Measurements from ENCODE around the gene PIGV.

PIGV gene

DNA sequence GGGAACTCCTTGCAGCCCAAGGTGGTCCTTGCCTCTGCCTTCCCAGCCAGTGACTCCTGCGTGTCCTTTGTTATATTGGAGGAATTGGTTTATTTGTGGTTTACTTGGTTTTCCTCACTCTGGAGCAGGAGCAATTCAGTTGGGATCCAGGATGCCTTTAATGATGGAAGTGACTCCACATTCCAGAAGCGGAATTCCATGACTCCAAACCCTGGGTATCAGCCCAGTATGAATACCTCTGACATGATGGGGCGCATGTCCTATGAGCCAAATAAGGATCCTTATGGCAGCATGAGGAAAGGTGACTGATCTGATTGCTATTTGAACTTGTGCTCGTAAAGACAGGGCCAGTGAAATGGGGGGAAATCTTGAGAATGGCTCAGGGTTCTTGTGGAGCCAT lies 15.1 kb upstream of the PIGV start:
- no peak for DNase-seq (ENCODE audit: low read depth, low spot score)

DNA sequence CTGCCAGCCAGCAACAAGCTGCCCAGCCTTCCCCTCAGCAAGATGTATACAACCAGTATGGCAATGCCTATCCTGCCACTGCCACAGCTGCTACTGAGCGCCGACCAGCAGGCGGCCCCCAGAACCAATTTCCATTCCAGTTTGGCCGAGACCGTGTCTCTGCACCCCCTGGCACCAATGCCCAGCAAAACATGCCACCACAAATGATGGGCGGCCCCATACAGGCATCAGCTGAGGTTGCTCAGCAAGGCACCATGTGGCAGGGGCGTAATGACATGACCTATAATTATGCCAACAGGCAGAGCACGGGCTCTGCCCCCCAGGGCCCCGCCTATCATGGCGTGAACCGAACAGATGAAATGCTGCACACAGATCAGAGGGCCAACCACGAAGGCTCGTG lies 13.3 kb upstream of the PIGV start:
- DNase-seq (ENCODE audit: low read depth, low spot score), result no peak

DNA sequence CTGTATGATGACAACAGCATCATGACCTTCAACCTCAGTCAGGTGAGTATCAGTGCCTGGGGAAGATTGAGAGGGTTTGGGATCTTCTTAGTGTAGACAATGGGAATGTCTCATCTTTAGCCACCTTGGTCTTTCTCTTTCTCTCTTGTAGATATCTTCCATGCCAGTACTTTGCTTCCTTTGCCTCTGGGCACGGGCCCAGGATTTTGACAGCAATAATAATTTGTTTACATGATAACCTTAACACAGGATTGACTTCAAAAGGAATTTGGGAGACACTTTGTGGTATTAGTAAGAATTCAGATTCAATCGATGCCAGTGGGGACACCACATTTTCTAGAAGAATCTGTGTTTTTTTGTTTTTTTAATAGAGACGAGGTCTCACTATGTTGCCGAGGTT lies 12.1 kb upstream of the PIGV start:
- DNase-seq (ENCODE audit: low read depth, low spot score), result no peak

DNA sequence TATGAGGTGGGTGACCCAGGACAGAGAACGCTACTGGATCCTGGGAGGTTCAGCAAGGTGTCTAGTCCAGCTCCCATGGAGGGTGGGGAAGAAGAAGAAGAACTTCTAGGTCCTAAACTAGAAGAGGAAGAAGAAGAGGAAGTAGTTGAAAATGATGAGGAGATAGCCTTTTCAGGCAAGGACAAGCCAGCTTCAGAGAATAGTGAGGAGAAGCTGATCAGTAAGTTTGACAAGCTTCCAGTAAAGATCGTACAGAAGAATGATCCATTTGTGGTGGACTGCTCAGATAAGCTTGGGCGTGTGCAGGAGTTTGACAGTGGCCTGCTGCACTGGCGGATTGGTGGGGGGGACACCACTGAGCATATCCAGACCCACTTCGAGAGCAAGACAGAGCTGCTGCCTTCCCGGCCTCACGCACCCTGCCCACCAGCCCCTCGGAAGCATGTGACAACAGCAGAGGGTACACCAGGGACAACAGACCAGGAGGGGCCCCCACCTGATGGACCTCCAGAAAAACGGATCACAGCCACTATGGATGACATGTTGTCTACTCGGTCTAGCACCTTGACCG lies 8.6 kb upstream of the PIGV start:
- no peak for DNase-seq (ENCODE audit: low read depth, low spot score)

DNA sequence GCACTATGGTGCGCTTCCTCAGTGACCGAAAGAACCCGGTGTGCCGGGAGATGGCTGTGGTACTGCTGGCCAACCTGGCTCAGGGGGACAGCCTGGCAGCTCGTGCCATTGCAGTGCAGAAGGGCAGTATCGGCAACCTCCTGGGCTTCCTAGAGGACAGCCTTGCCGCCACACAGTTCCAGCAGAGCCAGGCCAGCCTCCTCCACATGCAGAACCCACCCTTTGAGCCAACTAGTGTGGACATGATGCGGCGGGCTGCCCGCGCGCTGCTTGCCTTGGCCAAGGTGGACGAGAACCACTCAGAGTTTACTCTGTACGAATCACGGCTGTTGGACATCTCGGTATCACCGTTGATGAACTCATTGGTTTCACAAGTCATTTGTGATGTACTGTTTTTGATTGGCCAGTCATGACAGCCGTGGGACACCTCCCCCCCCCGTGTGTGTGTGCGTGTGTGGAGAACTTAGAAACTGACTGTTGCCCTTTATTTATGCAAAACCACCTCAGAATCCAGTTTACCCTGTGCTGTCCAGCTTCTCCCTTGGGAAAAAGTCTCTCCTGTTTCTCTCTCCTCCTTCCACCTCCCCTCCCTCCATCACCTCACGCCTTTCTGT lies 7.3 kb upstream of the PIGV start:
- DNase-seq (ENCODE audit: low read depth, low spot score), result no peak

DNA sequence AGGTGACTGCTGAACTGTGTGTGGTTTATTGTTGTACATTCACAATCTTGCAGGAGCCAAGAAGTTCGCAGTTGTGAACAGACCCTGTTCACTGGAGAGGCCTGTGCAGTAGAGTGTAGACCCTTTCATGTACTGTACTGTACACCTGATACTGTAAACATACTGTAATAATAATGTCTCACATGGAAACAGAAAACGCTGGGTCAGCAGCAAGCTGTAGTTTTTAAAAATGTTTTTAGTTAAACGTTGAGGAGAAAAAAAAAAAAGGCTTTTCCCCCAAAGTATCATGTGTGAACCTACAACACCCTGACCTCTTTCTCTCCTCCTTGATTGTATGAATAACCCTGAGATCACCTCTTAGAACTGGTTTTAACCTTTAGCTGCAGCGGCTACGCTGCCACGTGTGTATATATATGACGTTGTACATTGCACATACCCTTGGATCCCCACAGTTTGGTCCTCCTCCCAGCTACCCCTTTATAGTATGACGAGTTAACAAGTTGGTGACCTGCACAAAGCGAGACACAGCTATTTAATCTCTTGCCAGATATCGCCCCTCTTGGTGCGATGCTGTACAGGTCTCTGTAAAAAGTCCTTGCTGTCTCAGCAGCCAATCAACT lies 6.4 kb upstream of the PIGV start:
- DNase-seq (ENCODE audit: low read depth, low spot score), result no peak

DNA sequence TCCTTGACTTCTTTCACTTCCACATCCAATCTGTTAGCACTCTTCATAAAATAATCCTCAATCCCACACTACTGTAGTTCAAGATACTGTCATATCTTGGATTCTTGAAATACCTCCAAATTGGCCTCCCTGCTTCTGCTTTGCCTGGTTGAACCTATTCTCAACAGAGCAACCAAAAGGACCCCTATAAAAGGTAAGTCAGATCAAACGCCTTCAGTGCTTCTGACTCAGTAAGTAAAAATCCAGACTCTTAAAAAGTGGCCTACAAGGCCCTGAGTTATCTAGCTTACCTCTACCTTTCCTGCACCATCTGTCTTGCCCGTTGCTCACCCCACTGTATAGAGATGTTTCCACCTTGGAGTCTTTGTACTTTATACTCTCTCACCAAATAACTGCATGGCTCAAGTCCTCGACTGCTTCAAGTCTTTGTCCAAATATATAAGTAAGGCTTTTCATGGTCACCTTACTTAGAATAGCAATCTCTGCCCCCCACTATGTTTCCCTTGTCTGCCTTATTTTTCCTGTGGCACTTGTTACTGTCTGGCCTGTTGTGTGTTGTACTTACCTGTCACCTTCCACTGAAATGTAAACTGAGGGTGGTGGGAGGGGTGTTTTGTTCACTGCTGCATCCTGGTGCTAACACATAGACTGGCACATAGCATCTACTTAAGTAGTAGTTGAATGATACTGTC lies 5.1 kb upstream of the PIGV start:
- DNase-seq (ENCODE audit: low read depth, low spot score), result no peak

DNA sequence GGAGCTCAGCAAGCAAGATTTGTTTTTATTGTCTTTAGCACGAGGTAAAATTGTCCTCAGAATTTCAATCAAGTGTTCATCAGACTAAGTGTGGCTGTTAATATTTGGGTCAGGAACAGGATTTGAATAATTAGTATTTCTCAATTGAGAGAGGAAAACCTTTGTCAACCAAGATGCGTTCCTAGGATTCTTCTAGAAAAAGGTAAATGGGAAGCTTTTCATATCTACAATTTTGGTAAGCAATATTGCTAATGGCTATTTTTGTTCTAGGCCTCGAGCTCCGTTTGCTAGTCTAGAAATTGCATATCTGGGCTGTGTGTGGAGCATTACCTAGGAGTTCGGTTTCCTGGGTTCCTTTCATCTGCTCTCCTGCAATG lies 4.1 kb upstream of the PIGV start:
- DNase-seq (ENCODE audit: low read depth, low spot score), result no peak

DNA sequence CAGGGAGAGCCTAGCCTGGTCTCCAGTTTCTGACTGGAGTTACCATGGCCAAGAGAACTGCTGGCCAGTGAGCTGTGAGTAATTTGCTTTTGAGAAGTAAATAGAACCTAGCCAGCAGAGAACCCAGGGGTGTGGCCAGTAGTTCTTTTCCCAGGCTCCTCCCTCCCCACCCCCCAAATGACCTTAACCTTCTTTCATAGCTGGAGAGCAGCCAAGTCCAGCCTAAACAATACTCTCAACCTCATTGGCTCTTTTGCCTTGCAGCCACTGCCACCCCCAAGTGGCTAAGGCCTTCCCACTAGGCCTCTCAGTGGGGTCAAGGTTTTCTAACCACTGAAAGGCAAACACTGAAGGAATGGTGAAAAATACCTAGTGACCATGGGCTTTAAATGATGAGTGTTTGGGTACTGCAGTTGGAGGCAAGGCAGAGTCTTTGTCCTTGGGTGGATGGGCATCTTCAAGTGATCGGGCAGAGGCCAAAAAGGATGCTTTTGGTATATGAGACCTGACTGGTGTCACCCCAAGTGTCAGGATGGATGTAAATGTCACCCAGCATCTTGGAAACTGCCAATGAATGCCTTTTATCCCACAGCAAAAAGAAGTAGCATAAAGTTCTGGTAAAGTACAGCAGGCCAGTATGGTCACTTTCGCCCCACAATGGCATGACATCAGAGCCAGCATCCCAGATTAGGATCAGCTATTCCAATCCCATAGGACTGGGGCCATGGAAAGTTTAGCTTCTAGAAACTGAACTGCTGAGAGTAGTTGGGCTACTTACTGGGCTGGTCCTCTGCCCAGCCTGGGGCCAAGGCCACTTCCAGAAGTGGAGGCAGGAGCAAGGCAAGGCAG lies 3.5 kb upstream of the PIGV start:
- DNase-seq (ENCODE audit: low read depth, low spot score), result no peak

DNA sequence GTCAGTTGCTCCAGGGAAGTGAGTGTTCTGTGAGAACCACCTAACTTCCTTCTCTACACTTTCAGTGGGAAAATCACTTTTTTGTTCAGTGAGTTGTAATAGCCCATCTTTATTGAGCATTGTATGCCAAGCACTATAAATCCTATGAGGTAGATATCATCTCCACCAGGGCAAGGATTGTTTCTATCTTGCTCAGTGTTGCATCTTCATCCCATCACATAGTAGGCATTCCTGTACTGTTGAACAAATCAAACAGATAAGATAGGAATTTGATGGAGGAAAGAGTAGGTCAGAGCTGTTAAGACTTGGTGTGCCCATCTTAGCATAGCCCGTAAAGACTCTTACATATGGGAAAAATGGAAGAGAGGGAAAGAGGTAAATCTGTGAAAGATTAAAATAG lies 2.9 kb upstream of the PIGV start:
- DNase-seq (ENCODE audit: low read depth, low spot score), result no peak

DNA sequence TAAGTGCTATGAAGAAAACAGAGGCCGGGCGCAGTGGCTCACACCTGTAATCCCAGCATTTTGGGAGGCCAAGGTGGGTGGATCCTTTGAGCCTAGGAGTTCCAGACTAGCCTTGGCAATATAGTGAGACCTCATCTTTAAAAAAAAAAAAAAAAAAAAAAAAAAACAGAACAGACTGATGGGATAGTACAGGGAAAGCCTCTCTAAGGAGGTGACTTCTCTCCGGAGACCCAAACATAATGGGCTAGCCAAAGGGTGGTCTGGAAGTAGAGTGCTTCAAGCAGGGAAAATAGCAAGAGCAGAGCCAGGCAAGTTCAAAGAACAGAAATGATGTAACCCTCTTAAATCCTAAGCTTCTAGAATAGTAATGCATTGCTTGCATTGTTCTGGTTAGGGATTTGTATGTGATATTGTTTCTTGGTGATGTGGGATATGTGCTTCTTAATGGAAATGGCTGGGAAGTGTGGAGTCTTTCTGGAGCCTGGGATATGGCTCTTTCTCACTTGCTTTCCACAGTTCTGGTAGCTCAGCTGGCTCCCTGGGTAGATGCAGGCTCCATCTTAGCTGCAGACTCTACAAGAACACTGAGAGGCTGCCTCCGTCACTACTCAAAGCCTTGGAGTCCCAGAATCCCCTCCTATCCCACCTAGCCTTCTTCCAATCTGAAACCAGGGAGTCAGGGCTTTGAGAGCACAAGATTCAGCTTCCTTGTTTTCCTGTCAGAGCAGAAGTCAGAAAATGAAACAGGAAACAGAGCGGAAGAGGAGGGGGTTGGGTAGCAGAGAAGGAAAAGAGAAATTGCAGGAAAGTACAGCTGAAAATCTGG lies 1.9 kb upstream of the PIGV start:
- DNase-seq (ENCODE audit: low read depth, low spot score), result no peak

DNA sequence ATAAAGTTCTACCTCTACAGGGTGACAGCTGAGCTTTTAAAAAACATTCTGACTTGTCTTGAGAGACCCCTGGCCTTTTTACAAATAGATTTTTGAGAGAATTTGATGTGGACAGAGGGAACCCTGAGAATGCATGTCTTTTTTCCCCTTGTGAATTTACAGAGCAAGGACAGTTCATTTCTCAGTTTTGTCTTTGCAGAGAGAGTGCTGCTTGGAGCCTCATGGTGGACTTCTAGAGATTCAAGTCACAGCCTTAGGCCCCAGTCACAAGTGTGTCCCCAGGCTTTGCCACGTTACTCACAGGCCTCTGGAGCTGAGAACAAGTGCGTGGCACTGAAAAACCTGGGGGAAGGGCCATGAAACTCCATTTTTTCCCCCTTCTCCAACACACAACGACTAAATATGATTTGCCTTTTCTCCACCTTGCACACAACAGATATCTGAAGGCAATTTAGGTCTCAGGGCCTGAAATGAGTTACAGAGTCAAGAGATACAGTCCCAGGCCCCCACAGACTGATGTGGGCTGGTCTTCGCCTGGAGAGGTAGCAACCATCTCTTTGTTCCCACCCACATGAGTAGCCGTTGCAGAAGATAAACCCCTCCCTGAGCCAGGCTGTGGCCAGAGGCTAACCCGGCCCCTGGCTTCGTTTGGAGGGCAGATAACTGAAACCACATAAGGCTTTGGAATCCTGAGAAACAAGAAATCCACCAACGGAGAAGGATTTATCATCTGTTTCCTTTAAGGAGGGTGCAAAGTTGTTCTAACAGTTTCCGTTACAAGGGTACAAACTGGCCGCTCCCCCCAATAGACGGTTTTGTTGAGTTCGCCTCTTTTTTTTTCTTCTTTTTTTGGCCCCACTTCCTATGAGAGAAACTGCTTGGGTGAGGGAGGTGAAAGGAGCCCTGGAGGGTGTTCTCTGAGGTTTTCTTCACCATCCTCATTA lies 1.0 kb upstream of the PIGV start:
- no peak for DNase-seq (ENCODE audit: low read depth, low spot score)

DNA sequence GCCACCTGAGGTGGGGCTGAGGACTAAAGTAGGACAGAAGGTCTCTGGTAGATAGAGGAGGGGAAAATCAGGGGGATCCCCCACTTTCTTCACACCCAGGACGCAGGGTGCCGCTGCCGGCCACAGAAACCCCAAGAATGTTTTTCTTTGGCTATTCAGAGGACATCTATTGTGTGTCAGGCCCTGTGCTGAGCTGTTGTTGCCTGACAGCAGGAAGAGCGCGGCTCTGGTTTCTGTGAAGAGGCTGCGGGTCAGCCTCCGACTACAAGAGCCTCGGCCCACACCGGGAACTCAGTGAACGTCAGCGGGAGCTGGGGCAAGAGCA lies 407 bp upstream of the PIGV start:
- no peak for DNase-seq (ENCODE audit: low read depth, low spot score)

DNA sequence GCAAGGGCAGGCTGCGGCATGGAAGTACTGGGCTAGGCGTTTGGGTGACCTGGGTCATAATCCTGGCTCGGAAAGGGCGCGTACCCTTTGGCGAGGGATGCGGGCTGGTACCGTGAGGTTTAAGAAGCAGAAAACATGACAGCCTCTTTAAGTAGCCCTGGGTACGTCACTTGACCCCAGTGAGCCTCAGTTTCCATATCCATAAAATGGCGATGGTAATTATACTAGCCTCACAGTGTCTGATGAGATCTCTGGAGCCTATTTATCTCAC lies 700 bp downstream of the PIGV start:
- DNase-seq (ENCODE audit: low read depth, low spot score), result no peak

DNA sequence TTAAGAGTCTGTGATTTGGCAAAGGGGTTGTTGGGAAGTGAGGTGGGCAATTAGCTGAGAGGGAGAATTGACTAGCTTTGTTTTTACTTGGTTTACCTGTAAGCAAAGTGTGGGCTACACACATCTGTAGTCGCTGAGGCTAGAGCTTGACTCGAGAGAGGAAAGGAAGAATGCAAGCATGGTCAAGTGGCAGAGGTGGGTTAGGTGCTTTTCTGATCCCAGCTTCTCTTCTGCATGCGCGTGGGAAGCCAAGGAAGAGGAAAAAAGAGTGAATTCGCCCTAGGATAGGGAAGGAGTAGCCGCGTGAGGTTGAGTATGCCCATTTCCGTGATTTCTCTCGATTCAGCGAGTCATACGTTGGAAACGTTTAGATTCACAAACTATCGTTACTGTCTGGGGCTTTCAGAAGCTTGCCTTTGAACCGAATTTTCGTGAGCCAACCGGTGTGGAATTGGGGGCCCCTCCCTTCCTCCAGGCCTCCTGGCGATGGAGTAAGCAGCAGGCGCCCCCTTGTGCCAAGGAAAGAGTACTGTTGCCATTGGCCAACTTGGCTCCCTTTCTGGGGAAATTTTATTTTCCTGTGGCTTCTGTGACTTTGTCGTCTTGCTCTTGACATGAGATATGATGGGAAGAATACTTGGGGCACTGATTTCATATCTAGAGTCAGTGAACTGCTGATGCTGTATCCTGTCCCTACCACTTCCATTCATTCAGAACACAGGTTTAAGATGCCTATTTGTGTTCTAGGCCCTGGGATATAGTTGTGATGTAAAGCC lies 1.3 kb downstream of the PIGV start:
- no peak for DNase-seq (ENCODE audit: low read depth, low spot score)

DNA sequence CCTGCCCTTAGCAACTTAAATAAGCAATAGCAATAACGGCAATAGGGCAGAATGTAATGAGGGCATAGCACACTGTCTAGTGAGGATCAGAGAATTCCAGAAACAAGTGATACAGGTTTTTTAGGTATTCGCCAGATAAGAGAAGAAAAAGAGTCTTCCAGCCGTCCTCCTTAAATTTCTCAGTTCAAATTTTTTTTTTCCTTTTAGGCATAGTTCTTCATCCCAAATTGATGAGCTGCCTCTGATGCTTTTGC lies 1.8 kb downstream of the PIGV start:
- no peak for DNase-seq (ENCODE audit: low read depth, low spot score)

DNA sequence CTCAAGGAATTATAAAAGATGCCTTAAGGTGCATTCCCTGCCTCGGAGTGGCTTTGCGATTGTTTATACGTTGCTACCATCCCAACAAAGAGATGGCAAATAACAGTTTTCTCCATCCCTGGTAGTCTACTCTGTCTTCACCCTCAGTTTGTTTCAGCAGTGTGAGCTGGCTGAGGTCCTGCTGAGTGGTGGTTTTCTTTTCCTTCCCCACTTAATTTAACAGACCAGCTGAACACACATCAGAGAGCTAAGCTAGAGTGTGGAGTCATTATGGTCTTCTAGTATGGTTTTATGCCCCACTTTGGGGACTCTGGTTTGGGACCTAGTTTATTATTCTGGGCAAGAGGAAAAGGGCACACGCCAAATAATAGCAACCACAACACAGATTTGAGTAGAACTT lies 2.2 kb downstream of the PIGV start:
- DNase-seq (ENCODE audit: low read depth, low spot score), result no peak

DNA sequence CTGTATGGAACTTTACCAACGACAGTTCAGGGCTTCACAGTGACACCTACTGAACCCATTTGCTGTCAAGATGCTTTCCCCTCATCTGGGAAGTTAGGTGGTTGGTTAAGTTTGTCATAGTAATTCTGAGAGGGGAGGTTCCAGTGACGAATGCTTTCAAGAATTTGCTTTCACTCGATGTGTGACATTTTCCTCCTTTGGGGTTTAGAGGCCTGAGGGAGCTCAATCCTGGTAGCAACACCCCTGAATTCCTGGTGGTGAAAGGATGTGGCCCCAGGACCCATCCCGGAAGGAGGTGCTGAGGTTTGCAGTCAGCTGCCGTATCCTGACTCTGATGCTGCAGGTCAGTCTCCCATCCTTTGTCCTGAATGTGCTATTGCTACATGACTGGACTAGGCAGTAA lies 2.8 kb downstream of the PIGV start:
- DNase-seq (ENCODE audit: low read depth, low spot score), result no peak

DNA sequence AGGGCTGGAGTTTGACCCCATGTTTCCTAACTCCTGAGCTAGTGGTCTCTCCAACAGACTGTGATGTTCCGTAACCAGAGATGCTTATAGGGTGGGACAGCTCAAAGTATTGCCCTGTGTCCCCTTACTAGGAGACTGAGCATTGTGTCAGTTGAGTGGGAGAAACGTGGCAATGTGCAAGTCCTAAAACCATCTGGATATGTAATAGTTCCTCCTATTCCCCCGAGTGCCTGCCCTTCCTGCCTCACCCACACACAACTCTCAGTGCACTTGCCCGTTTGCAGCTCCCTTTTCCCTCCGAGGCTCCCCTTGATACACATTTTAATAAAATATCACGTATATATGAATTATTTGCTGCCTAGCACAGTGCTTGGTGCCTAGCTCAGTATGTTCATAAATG lies 3.4 kb downstream of the PIGV start:
- no peak for DNase-seq (ENCODE audit: low read depth, low spot score)

DNA sequence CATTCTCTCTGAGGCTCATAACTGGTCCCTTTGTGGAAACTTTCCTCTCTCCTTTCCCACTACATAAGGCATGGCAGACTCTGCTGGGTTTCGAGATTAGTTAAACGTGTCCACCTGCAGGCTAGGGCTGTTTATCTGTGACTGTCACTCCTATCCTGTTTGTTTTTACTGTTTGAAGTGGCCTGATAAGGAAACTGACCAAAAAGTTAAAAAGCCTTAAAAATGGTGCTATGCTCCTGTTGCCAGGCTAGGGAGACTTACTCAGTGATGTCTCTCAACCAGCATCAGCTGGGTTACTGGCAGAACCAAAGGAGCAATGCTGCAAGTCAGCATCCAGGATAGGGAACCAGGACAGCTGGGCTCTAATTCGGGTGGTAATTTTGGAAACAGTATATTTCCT lies 3.9 kb downstream of the PIGV start:
- DNase-seq (ENCODE audit: low read depth, low spot score), result no peak
